ENCODE results near the gene TIMM44. TPM values are rescaled to one million over a fixed set of nuclear protein-coding genes. Genes with fewer than 3 reads are reported as not detected.

TIMM44 gene
- total RNA-seq, 4 donors from 2014 or later, result 55.5 to 211 (median 80.7) TPM

DNA sequence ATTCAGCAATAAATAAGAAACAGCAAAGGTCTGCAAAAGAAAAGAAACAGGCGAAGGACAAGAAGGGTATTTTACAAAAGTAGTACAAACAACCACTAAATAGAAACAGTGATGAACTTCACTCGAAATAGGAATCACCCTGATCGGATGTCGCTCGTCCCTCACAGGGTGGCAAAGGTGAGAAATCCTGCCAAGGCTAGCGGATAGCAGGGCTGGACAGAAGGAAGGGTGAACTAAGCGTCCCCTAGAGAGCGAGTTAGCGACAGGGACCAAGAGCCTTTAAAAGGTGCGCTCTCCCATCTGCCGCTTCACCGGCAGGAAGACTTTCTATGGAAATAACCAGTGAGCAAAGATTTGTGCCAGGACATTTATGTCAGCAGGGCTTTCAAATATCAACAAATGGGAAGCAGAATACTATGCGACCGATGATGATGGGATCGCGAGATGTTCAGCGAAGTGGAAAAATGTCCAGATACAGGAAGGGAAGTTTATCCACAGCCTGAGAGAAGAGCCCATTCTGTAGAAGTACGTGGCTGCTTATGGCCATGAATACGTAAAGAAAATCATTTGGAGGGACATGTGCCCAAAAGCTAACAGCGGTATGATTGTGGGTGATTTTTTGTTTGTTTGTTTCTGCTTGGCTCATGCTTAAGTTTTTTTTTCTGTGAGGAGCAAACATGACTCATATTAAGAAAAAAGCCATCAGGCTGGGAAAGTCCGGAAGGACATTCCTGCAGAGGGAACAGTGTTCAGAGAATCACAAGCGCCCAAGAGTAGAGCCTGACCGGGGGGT is 43.1 kb upstream of the TIMM44 start:
- H3K27ac ChIP-seq, result peak overlapping the region in 1 of 4 donors; percentile 41
- no peaks in the 10 kb centered on the region for H3K27me3 ChIP-seq
- TF ChIP-seq, protein P1, sequence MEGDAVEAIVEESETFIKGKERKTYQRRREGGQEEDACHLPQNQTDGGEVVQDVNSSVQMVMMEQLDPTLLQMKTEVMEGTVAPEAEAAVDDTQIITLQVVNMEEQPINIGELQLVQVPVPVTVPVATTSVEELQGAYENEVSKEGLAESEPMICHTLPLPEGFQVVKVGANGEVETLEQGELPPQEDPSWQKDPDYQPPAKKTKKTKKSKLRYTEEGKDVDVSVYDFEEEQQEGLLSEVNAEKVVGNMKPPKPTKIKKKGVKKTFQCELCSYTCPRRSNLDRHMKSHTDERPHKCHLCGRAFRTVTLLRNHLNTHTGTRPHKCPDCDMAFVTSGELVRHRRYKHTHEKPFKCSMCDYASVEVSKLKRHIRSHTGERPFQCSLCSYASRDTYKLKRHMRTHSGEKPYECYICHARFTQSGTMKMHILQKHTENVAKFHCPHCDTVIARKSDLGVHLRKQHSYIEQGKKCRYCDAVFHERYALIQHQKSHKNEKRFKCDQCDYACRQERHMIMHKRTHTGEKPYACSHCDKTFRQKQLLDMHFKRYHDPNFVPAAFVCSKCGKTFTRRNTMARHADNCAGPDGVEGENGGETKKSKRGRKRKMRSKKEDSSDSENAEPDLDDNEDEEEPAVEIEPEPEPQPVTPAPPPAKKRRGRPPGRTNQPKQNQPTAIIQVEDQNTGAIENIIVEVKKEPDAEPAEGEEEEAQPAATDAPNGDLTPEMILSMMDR (IDR thresholded peaks at IDR 0.05), result no peak
- no peak for TF ChIP-seq POLR2A (IDR thresholded peaks at IDR 0.05)
- H3K4me3 ChIP-seq, result no peak overlapping the region
- H3K4me1 ChIP-seq, result peaks cover 0 to 8% (median 0%) of the 10 kb centered on the region in 4 donors
- DNase-seq, result no peak
- peaks cover 0 to 72% (median 0%) of the 10 kb centered on the region in 3 donors for H3K36me3 ChIP-seq
- no peaks in the 10 kb centered on the region for H3K9me3 ChIP-seq

DNA sequence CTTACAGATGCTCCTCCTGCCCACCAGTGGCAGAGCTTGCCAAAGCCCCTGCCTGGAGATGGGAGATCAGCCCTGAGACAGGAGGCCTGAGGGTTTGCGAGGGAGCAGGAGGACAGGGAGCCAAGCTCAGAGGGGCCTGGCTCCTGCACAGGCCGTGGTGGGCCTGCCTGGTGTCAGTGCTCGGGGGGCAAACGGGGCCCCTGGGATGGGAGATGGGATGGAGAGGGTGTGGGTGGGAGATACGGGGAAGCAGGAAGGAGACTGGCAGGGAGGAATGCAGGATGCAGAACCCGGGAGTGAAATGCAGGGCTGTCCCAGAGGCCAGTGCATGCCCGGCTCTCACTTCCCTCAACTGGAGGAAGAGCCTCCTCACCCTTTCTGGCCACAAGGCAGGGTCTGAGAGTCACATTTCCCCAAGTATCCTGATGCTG is 42.0 kb upstream of the TIMM44 start:
- no peaks in the 10 kb centered on the region for H3K27me3 ChIP-seq
- no peak for DNase-seq
- H3K36me3 ChIP-seq, result peaks cover 0 to 71% (median 0%) of the 10 kb centered on the region in 3 donors
- H3K27ac ChIP-seq, result no peak overlapping the region
- H3K4me3 ChIP-seq, result no peak overlapping the region
- peaks cover 0 to 8% (median 0%) of the 10 kb centered on the region in 4 donors for H3K4me1 ChIP-seq
- H3K9me3 ChIP-seq, result no peaks in the 10 kb centered on the region
- TF ChIP-seq, protein P1 (IDR thresholded peaks at IDR 0.05), result no peak
- no peak for TF ChIP-seq POLR2A (IDR thresholded peaks at IDR 0.05)

DNA sequence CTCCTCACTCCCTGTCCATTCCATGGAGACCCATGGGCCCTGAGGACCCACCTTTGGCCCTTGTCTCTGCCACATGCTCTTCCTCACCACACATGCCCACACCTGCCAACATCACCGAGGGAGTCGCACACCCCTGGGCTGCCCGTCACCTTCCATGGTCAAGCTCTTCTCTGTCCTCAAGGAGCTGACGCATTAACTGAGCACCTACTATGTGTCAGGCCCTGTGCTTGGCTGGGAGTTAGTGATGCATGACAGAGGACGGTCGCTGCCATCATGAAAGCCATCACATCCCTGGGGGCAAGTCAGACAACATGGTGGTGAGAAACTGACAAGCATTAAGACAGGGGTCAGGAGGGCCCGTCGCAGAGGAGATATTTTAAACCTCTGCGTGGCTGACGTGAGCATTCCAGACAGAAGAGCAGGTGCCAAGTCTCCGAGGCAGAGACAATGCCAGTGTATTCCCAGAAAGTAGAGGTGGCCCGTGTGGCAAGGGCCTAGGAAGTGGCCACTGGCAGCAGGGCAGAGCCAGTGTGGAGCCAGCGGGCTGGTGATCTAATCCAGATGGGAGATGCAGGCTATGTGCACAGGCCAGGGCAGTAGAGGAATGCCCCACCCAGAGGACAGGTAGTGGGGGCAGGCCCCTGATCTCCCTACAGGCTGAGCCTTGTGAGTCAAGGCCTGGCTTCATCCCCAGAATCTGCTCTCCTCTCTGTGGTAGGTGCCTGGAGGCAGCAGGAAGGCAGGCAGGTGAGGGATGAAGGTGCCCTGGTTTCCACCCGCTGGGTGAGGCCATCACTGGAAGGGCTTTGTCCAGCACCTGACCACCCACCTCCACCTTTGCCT is 40.8 kb upstream of the TIMM44 start:
- no peak for DNase-seq
- Histone ChIP-seq H3K4me1 (peaks cover 0 to 8% (median 0%) of the 10 kb centered on the region in 4 donors), H3K36me3 (peaks cover 0 to 71% (median 0%) of the 10 kb centered on the region in 3 donors), H3K9me3 (no peaks in the 10 kb centered on the region), H3K27me3 (no peaks in the 10 kb centered on the region), H3K27ac (no peak overlapping the region), H3K4me3 (no peak overlapping the region)
- no peak for TF ChIP-seq POLR2A (IDR thresholded peaks at IDR 0.05)
- TF ChIP-seq, protein P1 (IDR thresholded peaks at IDR 0.05), result no peak

DNA sequence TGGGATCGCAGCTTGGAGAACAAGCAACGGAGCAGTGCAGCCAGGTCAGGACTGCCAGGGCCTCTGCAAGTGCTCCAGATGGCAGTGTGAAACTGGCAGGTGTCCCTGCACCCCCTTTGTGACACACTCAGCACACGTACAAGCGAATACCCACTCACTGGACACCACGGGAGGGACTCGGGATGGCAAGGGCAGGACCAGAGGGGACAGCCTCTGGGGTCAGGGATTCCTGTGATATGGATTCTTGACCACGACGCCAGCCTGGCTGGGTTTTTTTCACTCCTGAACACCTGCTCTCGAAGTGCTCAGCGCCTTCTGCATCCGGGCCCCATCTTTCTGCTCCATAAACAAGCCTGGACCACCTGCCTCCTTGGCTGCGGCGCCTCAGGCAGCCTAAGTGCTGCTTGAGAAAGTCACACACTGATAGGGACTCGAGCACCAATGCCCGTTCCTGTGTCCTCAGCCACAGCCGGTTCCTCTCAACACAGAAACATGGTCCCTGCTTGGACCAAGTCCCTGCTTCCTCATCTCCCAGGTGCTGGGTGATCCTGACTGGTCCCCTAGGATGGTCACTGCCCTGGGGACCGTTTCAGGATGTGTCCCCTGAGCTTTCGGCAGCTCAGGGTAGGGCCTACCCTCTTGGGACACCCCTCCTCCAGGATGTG is 40.0 kb upstream of the TIMM44 start:
- Histone ChIP-seq H3K4me3 (no peak overlapping the region), H3K27ac (peak overlapping the region in 2 of 4 donors; percentile 27 to 39), H3K27me3 (no peaks in the 10 kb centered on the region), H3K36me3 (peaks cover 0 to 68% (median 0%) of the 10 kb centered on the region in 3 donors), H3K9me3 (no peaks in the 10 kb centered on the region), H3K4me1 (peaks cover 0 to 8% (median 0%) of the 10 kb centered on the region in 4 donors)
- DNase-seq, result no peak
- TF ChIP-seq POLR2A (IDR thresholded peaks at IDR 0.05), result no peak
- TF ChIP-seq, protein P1 (IDR thresholded peaks at IDR 0.05), result no peak

DNA sequence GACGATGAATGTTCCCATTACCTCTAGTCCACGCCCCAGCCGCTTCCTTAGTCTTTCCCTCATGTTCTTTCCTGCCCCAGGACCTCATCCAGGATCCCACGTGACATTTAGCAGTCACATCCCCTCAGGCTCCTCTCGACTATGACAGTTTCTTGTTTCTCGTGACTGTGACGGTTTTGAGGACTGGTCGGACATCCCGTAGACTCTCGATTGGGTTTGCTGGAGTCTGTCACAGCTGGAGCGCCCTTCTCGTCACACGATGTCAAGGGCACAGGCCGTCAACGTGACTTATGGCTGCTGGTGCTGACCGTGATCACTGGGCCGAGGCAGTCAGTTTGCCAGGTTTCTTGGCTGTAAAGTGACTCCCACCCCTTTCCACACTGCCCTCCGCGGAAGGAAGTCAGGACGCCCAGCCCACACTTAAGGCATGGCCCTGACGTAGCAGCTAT is 39.2 kb upstream of the TIMM44 start:
- H3K9me3 ChIP-seq, result no peaks in the 10 kb centered on the region
- TF ChIP-seq POLR2A (IDR thresholded peaks at IDR 0.05), result no peak
- TF ChIP-seq, protein P1 (IDR thresholded peaks at IDR 0.05), result no peak
- H3K4me3 ChIP-seq, result no peak overlapping the region
- H3K36me3 ChIP-seq, result peaks cover 0 to 68% (median 0%) of the 10 kb centered on the region in 3 donors
- no peaks in the 10 kb centered on the region for H3K27me3 ChIP-seq
- peaks cover 0 to 7% (median 0%) of the 10 kb centered on the region in 4 donors for H3K4me1 ChIP-seq
- no peak for DNase-seq
- peak overlapping the region in 2 of 4 donors; percentile 39 to 53 for H3K27ac ChIP-seq
